GM21723 (cell line): ENCODE data around the gene RFTN2.
"Not testable (repeated sequence)": the region's sequence is repeated elsewhere in the genome, so short reads cannot be mapped to it uniquely, and the experiment has no call there.

ENCODE experiments used
- ATAC-seq: cut with Tn5 transposase; IDR thresholded peaks from one replicate; pipeline ENCODE4 v1.9.1; 2021; ENCODE audit warnings: mild to moderate bottlenecking, moderate library complexity; ENCODE audit not compliant: unreplicated experiment

Gene RFTN2

DNA sequence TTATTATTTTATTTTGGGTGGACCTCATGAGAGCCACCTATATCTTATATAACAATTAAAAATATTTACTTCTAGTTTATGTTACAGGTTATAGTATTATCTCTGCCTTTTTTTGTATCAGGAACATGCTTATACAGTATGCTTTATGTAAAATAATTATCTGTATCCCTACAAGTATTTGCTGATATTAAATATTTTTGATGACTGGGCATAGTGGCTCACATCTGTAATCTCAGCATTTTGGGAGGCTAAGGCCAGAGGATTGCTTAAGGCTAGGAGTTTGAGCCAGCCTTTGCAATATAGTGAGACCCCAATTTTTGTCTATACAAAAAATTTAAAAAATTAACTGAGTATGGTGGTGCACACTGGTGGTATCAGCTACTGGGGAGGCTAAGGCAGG lies 119.9 kb downstream of the RFTN2 start:
- no peak for ATAC-seq

DNA sequence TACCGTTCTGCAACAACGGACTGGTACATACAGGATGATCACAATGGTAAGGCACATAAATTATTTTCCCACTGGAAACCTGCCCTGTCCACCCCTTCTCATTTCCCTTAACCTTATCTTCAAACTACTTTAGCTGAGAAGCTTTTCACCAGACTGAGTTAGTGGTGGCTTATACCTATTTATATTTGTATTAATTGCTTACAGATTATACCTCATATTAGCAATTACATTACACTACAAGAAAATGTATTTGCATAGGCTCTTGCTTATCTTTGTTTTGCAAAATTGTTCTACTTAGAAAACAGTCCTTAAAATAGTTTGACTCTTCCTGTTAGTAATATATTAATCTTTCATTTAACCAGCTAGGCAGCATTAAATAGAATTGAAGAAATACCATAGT lies 124.1 kb downstream of the RFTN2 start:
- ATAC-seq: not testable (repeated sequence)

DNA sequence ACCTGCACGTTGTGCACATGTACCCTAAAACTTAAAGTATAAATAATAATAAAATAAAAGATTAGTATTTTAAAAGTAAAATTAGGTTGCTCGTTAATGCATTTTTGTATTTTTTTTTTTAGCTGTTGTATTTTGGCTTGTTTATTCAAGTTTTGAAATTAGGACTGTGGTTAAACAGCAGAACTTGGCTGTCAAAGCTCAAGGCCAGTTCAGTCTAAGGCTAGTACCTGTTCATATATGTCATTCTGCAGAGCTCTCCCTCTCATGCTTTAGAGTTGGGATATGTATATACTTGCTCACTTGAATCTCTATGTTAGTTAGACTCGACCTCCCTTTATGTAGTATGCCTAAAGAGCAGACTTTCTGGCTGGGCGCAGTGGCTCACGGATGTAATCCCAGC lies 126.8 kb downstream of the RFTN2 start:
- no peak for ATAC-seq

DNA sequence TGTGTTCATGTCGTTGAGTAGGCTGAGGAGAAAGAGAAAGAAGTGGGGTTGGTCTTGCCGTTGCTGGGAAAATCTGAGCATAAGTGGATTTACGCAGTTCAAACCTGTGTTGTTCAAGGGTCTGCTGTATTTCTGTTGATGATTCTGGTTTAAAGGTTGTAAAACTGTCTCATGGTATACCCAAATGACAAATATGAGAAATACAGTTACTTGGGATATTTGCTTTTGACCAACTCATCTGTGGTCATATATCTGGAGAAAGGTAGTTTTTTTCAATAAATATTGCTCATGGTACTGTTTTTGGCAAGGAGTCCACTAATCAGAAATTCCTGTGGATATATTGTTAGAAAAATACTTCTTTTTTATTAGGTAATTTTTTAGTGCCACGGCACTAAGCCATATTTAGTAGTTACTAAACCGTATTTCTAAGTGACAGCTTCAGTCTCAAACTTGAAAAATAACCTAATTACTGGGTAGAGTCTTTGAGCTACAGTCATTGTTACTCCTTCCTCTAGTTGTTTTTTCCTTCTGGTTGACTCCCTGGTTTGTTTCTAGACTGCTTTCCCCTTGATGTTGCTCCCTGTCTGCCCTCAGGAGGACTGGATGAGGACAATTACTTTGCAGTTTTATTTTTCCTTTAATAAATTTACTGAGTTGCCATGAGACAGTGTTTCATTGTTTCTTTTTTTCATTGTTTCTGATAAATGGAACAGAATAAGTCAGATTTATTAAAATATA lies 128.1 kb downstream of the RFTN2 start:
- no peak for ATAC-seq

DNA sequence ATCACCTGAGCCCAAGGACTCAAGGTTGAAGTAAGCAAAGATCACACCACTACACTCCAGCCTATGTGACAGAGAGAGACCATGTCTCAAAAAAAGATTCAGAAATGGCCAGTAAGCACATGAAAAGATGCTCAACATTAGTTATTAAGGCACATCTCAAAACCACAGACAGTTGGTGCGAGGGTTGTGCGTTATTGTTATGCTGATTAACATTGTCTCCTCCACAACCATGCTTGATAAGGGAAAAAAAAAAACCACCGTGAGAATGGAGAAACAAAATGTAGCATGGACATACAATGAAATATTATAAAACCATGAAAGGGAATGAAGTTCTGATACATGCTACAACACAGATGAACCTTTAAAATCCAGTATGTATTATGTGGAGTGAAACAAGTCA lies 132.2 kb downstream of the RFTN2 start:
- ATAC-seq: no peak

DNA sequence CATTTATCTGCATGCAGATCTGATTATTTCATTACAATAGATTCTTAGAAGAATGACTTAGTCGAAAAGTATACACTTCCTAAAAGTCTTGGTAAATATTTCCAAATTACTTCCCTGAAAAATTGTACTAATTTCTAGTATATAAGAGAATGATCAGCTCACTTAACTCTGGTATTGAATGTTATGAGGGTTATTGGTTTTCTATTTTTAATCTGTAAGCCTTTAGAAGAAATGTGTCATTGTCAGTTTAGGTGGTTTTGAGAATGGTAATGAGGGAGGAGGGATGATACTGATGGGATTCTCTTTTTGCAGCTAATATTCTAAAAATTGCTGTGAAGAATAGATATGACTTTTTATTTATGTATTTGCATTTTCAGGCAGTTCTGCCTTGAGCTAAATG lies 135.7 kb downstream of the RFTN2 start:
- no peak for ATAC-seq

DNA sequence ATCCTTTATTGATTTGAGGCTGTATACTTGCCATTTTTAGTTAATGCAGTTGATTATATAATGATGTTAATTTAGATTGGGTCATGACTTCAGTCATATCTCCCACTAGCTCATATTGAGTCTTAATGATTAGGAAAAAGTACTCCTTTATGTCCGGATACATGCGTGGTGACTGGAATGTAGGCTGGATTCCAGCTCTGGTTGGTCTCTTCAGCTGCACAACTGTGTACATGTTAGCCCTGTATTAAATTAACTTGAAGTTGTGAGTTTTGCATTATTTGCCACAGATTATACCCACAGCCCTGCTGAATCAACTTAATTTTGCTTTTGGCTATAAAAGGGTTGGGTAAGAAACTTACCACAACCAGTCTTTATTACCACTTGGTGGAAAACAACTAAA lies 137.0 kb downstream of the RFTN2 start:
- no peak for ATAC-seq
